Effector memory CD4-positive, alpha-beta T cell (primary cell): Measurements from ENCODE around the gene PRDM15.

Source experiments
- DNase-seq, 3 donors: peaks; one replicate each; pipeline ENCODE4 v3.0.0-alpha.2; 2020
- H3K27ac ChIP-seq: 2 replicates; pipeline ENCODE4 v1.7.0; 2013; ENCODE audit warnings: mild to moderate bottlenecking, low read length, moderate library complexity; ENCODE audit not compliant: insufficient read depth, poor library complexity, severe bottlenecking
- H3K27me3 ChIP-seq: replicated peaks from 2 replicates; pipeline ENCODE4 v1.7.0; 2013; ENCODE audit warnings: mild to moderate bottlenecking, low read length; ENCODE audit not compliant: insufficient read depth, control insufficient read depth, poor library complexity, severe bottlenecking
- H3K36me3 ChIP-seq: 2 replicates; pipeline ENCODE4 v1.7.0; 2013; ENCODE audit warnings: mild to moderate bottlenecking, low read length, moderate library complexity; ENCODE audit not compliant: control insufficient read depth, insufficient read depth
- H3K4me1 ChIP-seq: 2 replicates; pipeline ENCODE4 v1.7.0; 2013; ENCODE audit warnings: low read length, mild to moderate bottlenecking; ENCODE audit not compliant: control insufficient read depth, insufficient read depth, poor library complexity, severe bottlenecking
- H3K4me3 ChIP-seq: 2 replicates; pipeline ENCODE4 v1.7.0; 2013; ENCODE audit warnings: low read length, low read depth, mild to moderate bottlenecking; ENCODE audit not compliant: insufficient read depth, poor library complexity, severe bottlenecking
- H3K9me3 ChIP-seq: 2 replicates; pipeline ENCODE4 v1.7.0; 2013; ENCODE audit warnings: mild to moderate bottlenecking, low read length, moderate library complexity; ENCODE audit not compliant: control insufficient read depth

The PRDM15 gene

DNA sequence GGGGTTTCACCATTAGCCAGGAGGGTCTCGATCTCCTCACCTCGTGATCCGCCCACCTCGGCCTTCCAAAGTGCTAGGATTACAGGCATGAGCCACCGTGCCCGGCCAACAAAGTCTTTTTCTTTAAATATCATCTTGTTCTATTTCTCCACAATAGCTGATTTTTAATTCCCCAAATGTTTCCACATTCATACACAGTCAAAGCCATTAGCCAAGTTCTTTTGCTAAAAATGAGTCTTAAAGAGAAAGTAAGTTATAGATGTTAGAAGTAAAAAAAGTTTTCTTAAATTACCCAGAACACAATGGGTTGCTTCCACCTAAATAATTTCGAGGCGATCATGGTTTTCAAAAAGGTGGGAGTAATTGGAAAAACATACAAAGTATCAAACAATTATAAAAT, 44.0 kb upstream of the PRDM15 start:
- Histone ChIP-seq H3K27me3 (no peaks in the 10 kb centered on the region), H3K36me3 (peaks cover under 1% of the 10 kb centered on the region), H3K4me3 (no peak overlapping the region), H3K9me3 (no peaks in the 10 kb centered on the region), H3K27ac (no peak overlapping the region), H3K4me1 (peaks cover 4% of the 10 kb centered on the region)
- no peak for DNase-seq

DNA sequence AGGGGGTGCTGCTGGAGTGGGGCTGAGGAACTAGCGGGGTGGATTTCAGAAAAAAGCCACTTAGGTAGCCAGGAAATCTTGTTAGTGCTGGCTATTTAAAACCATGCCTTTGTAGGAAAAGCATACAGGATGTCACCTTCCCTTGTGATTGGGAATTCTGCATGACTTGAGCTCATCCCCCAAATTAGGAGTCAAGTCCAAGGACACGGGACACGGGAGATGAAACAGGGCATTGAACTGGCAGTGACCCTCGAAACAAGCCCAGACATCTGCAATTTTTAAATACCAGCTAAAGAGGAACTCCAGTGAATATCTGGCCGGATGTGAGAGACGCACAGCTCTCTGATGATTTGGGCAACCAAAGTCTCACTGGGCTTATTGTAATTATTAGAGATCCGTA, 41.9 kb upstream of the PRDM15 start:
- Histone ChIP-seq H3K4me1 (peaks cover 4% of the 10 kb centered on the region), H3K9me3 (no peaks in the 10 kb centered on the region), H3K27me3 (no peaks in the 10 kb centered on the region), H3K27ac (no peak overlapping the region), H3K4me3 (no peak overlapping the region), H3K36me3 (peaks cover 16% of the 10 kb centered on the region)
- no peak for DNase-seq

- Histone ChIP-seq H3K27ac (no peak overlapping the region), H3K4me1 (peaks cover under 1% of the 10 kb centered on the region), H3K9me3 (no peaks in the 10 kb centered on the region), H3K36me3 (peaks cover 16% of the 10 kb centered on the region), H3K4me3 (no peak overlapping the region), H3K27me3 (no peaks in the 10 kb centered on the region)
- DNase-seq = no peak
Observed at GRCh38 chr21:41920476-41920875, 41.3 kb upstream of the PRDM15 start.

DNA sequence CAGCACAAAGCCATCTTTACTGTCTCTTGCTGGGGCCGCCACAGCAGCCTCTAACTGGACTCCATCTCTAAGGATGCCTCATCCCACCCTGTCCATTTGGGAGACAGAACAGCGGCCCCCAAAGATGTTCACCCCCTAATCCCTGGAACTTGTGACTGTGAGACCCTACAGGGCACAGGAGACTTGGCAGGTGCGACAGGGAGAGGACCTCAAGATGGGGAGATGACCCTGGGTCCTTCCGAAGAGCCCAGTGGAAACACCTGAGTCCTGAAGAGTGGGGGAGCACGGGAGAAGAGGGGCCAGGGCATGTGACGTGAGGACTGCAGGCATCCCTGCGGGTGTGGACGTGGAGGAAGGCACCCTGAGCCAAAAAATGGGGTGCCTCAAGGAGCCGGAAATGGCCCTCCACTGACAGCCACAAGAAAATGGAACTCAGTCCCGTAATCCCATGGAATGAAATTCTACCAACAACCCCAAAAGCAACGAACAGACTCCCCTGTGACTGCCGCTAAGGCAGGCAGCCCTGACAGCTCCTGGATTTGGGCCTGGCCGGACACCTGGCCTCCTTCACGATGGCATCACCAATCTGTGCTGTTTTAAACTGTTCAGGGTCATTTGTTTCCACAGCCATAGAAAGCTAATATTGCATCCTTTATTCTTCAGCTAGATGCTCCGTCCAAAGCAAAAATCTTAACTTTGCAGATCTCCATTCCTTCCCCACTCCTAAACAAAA, 40.7 kb upstream of the PRDM15 start:
- Histone ChIP-seq H3K4me1 (no peaks in the 10 kb centered on the region), H3K9me3 (no peaks in the 10 kb centered on the region), H3K4me3 (no peak overlapping the region), H3K27me3 (no peaks in the 10 kb centered on the region), H3K36me3 (peaks cover 19% of the 10 kb centered on the region), H3K27ac (no peak overlapping the region)
- no peak for DNase-seq

GRCh38 chr21:41918561-41919358, 39.6 kb upstream of the PRDM15 start:
- H3K4me3 ChIP-seq = no peak overlapping the region
- no peaks in the 10 kb centered on the region for H3K4me1 ChIP-seq
- peaks cover 25% of the 10 kb centered on the region for H3K36me3 ChIP-seq
- no peaks in the 10 kb centered on the region for H3K27me3 ChIP-seq
- no peak for DNase-seq
- H3K9me3 ChIP-seq = no peaks in the 10 kb centered on the region
- no peak overlapping the region for H3K27ac ChIP-seq

DNA sequence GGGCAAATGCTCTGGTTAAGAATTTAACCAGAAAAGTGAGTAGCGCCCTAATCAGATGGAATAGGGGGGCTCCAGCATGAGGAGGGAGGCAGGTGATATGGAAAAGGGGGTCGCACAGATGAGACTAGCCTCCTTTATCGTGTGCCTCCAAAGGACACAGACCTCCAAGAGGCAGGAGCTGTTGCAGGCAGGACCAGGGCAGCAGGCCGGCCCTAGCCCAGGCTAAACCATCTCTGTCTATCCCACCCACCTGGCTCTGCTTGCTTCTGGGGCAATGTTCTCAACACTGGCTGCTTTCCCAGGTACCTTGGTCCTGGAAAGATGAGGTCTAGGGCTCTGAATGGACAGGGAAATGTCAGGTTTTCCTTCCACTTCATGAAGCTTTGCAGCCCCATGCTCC, 38.4 kb upstream of the PRDM15 start:
- peaks cover 25% of the 10 kb centered on the region for H3K36me3 ChIP-seq
- H3K4me3 ChIP-seq = no peak overlapping the region
- no peak for DNase-seq
- no peaks in the 10 kb centered on the region for H3K9me3 ChIP-seq
- H3K27ac ChIP-seq = no peak overlapping the region
- no peaks in the 10 kb centered on the region for H3K4me1 ChIP-seq
- no peaks in the 10 kb centered on the region for H3K27me3 ChIP-seq

GRCh38 chr21:41916888-41917433, 37.8 kb upstream of the PRDM15 start:
- H3K27ac ChIP-seq = no peak overlapping the region
- H3K36me3 ChIP-seq = peaks cover 25% of the 10 kb centered on the region
- DNase-seq = no peak
- H3K4me1 ChIP-seq = no peaks in the 10 kb centered on the region
- no peak overlapping the region for H3K4me3 ChIP-seq
- H3K9me3 ChIP-seq = no peaks in the 10 kb centered on the region
- H3K27me3 ChIP-seq = no peaks in the 10 kb centered on the region

DNA sequence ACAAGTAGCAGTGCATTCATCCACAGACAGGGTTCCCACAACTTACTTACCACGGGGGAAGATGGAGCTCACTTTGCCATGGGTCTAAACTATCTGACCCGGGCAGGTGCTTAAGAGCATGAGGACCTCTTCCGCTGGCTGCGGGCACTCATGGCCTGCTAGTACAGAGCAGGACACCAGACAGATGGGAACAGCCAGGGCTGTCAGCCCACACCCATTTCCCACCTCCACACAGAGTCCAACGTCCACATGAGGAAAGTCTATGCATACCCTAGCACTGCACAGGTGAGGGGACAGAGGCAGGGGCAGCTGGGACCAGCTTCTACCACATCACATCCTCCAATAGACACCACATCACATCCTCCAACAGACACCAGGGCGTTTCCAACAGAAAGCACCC, 35.8 kb upstream of the PRDM15 start:
- no peak overlapping the region for H3K27ac ChIP-seq
- no peaks in the 10 kb centered on the region for H3K4me1 ChIP-seq
- H3K36me3 ChIP-seq = peaks cover 25% of the 10 kb centered on the region
- DNase-seq = no peak
- no peaks in the 10 kb centered on the region for H3K9me3 ChIP-seq
- H3K27me3 ChIP-seq = no peaks in the 10 kb centered on the region
- no peak overlapping the region for H3K4me3 ChIP-seq

- H3K36me3 ChIP-seq = peaks cover 25% of the 10 kb centered on the region
- no peaks in the 10 kb centered on the region for H3K9me3 ChIP-seq
- no peaks in the 10 kb centered on the region for H3K27me3 ChIP-seq
- no peak overlapping the region for H3K27ac ChIP-seq
- H3K4me1 ChIP-seq = no peaks in the 10 kb centered on the region
- DNase-seq = no peak
- no peak overlapping the region for H3K4me3 ChIP-seq
Observed at GRCh38 chr21:41914358-41914757, 35.2 kb upstream of the PRDM15 start.

DNA sequence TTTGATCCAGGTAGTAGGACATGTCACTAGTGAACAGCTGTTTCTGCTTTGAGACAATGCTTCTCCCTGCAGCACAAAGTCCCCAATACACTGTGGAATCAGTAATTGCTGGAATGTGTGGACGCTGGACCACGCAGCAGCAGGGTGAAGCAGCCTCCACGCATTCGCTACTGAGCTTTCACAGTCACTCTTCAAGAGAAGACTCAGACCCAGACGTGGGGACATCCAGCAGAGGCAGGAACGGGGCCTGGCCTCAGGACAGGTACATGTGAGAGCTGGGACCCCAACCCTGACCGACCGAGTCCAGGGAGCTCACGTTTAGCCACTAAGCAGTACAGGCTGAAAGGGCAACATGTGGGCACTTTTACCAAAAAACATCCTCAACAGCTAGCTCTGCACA, 34.1 kb upstream of the PRDM15 start:
- Histone ChIP-seq H3K27me3 (no peaks in the 10 kb centered on the region), H3K9me3 (no peaks in the 10 kb centered on the region), H3K36me3 (peaks cover 25% of the 10 kb centered on the region), H3K27ac (no peak overlapping the region), H3K4me3 (no peak overlapping the region), H3K4me1 (no peaks in the 10 kb centered on the region)
- DNase-seq = no peak
